ENCODE measurements around the gene GABARAP.

The GABARAP gene

DNA sequence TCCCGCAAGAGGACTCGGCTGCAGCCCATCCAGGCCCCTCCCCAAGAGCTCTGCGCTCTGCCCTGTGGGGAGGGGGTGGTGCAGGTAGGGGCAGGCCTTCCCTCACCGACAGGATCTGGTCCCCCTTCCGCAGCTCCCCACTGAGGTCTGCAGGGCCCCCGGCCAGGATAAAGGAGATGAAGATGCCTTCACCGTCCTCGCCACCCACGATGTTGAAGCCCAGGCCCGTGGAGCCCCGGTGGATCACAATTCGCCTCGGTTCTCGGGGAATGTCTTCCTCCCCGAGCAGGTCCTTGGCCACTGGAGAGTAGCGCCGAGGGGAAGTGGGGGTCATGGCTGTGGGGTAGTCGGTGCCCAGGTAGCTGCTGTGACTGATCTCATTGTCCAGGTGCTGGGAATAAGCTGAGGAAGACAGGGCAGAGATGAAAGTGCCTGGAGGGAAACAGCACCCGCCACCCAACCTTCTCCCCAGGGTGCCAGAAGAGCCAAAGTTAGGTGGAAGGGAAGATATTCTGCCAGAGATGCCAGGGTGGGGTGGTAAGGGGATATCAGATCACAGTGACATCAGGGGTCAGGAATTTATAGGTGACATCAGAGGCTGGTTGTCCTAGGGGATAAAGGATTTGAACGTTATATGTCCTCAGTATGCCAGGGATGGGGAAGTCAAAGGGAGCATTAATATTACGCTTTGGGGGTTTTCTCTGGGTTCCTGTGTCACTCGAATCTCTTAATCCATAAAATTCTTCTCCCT is 45.4 kb downstream of the GABARAP start:
- H3K4me3 ChIP-seq (ENCODE audit: low read depth, low read length) = no peak overlapping the region
- TF ChIP-seq CTCF (IDR thresholded peaks at IDR 0.05; ENCODE audit: low read depth, low read length) = no peak

DNA sequence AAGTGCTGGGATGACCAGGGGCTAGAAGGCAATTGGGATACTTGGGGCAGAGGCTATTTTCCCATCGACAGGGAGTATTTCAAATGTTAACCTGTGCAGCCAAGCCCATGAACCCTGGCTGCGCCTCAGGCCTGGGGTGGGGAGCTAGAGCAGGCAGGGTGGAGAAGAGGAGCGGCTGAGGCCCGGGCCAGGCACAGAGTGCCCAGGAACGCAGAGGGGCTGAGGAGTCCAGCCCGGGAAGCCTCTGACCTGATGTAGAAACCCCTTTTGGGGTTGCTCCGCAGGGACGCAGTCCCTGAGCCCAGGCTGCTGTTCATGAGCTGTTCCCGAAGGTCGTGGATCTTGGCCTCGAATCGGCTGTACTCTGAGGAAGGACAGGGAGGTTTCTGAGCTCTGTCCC is 46.3 kb downstream of the GABARAP start:
- no peak overlapping the region for H3K4me3 ChIP-seq (ENCODE audit: low read depth, low read length)
- no peak for TF ChIP-seq CTCF (IDR thresholded peaks at IDR 0.05; ENCODE audit: low read depth, low read length)

DNA sequence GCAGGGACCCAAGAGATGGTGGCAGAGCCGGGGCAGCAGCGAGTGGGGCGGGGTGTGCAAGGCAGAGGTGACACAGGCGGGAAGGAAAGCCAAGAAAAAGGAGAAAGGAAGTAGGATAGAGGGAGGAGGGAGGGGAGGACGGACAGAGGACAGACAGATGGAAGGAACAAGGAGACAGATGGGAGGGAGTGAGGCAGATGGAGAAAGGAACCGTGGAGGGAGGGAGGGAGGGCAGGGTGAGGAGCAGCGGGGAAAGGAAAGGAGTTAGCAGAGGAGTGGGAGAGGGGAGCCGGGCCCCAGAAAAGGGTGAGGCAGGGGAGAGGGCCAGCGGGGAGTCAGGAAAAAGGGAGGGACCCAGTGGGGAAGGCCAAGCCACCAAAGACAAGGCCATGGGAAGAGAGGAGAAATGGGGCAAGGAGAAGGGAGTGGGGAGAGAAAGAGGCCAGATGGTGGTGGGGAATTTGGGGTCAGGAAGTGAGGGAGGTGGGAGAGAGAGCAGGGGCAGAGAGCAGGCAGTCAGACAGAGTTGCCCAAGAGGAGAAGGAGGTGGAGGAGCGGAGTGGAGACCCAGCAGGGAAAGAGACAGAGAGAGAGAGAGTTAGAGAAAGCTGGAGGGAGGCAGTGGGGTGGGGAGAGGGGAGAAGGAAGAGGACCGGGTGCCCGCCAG is 49.8 kb downstream of the GABARAP start:
- no peak for TF ChIP-seq CTCF (IDR thresholded peaks at IDR 0.05; ENCODE audit: low read depth, low read length)
- no peak overlapping the region for H3K4me3 ChIP-seq (ENCODE audit: low read depth, low read length)

DNA sequence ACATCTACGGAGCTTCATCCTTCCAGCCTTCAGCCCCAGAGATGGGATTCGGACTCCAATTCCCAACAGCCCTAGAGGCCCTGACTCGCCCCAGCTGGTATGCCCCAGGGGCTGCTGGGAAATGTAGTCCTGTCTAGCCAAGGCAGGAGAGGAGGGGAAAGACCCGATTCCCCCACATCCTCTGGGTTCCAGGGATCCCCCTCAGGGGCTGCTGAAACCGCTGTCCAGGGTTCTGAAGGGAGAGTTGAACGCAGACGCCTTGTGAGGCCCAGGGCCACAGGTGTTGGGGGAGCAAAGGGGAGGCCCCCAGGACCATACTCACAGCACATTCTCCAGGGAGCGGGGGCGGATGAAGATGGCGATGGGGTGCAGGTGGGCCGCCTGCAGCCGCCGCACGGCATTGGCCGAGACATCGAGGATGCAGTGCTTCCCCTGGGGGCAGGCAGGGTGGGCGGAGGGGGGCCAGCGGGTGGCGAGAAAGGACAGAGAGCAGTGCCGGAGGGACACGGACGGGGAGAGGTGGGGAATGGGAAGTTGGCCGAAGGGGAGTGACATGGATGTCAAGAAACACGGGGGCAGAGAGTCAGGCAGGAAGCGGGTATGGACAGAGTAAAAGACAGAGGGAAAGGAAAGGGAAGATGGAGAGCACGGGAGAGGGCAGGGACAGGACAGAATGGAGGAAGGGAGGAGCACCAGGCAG is 50.5 kb downstream of the GABARAP start:
- TF ChIP-seq CTCF (IDR thresholded peaks at IDR 0.05; ENCODE audit: low read depth, low read length) = no peak
- no peak overlapping the region for H3K4me3 ChIP-seq (ENCODE audit: low read depth, low read length)

GRCh38 chr17:7191069-7191468 is 51.2 kb downstream of the GABARAP start:
- TF ChIP-seq CTCF (IDR thresholded peaks at IDR 0.05; ENCODE audit: low read depth, low read length) = no peak
- H3K4me3 ChIP-seq (ENCODE audit: low read depth, low read length) = no peak overlapping the region

- no peak for TF ChIP-seq CTCF (IDR thresholded peaks at IDR 0.05; ENCODE audit: low read depth, low read length)
- H3K4me3 ChIP-seq (ENCODE audit: low read depth, low read length) = no peak overlapping the region
Observed at GRCh38 chr17:7190276-7190917, 51.9 kb downstream of the GABARAP start.
